NT2/D1 (cell line): ENCODE measurements around the gene RIC3.

Experiments used
- DNase-seq: peaks from one replicate; pipeline ENCODE4 v3.0.0-alpha.2; 2011; ENCODE audit warnings: low read depth, low spot score
- H3K27me3 ChIP-seq: 2 replicates; pipeline ENCODE4 v1.6.0; 2011; ENCODE audit warnings: mild to moderate bottlenecking; ENCODE audit not compliant: insufficient read length, insufficient read depth
- H3K36me3 ChIP-seq: 2 replicates; pipeline ENCODE4 v1.6.1; 2011; ENCODE audit warnings: mild to moderate bottlenecking, low read length, mixed read lengths; ENCODE audit not compliant: insufficient read depth, insufficient read length
- H3K4me1 ChIP-seq: 2 replicates; pipeline ENCODE4 v1.5.1; 2011; ENCODE audit not compliant: insufficient read depth, insufficient read length
- H3K4me3 ChIP-seq: 2 replicates; pipeline ENCODE4 v1.5.1; 2011; ENCODE audit warnings: low read depth; ENCODE audit not compliant: insufficient read length
- H3K9ac ChIP-seq: 2 replicates; pipeline ENCODE4 v1.6.0; 2011; ENCODE audit warnings: low read depth; ENCODE audit not compliant: insufficient read length
- H3K9me3 ChIP-seq: 2 replicates; pipeline ENCODE4 v1.5.1; 2011; ENCODE audit warnings: mild to moderate bottlenecking, low read length; ENCODE audit not compliant: insufficient read depth
- SUZ12 ChIP-seq: IDR thresholded peaks from 2 replicates; pipeline ENCODE4 v1.6.1; 2011; ENCODE audit not compliant: insufficient read length, insufficient read depth; ENCODE audit errors: extremely low read depth
- YY1 ChIP-seq: IDR thresholded peaks from 2 replicates; pipeline ENCODE4 v1.6.1; 2011; ENCODE audit not compliant: insufficient read length, insufficient read depth
- ZNF274 ChIP-seq: IDR thresholded peaks from 2 replicates; pipeline ENCODE4 v1.6.1; 2011; ENCODE audit warnings: mild to moderate bottlenecking, low read depth, low read length

RIC3 gene

DNA sequence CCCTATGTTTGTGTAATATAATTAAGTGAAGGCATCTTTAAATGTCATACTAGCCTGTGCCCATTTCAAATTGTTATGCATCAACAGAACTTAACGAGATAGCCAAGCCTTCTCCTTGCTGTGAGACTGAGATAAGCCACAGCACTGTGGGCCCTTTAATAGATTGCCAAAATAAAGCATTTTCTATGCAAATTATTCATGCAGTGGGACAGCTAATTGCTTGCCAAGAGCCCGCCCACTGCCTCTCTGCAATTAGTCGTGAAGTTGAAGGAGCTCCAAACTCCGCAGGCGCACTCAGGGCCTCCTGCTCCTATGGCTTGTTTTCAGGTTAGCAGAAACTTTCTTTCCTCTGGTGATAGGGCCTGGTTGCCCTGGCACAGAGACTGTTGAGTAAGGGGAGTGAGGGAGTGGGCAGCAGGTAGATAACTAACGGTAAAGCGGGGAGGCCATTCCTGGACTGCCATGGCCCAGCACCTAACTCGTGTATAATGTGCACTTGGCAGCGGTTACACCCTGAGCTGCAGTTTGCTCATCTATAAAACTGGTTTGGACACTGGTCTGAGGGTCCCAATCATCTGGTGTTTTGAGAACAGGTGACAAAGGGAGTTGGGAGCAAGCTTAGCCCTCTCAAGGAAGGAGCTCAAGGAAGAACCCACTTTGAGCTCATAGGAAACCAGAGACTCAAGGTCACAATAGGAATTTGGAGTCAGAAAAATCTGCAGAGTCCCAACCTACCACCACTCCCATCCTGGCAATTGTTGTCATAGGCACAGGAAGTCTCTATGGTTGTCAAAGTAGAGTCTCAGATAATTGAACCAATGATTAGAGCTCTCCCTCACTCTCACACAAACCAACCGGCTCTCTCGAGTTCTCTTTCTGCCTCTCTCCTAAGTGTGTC, 33.9 kb upstream of the RIC3 start:
- H3K4me1 ChIP-seq = no peaks in the 10 kb centered on the region
- TF ChIP-seq ZNF274 (no peak), YY1 (no peak), SUZ12 (no peak)
- H3K9me3 ChIP-seq = no peaks in the 10 kb centered on the region
- no peaks in the 10 kb centered on the region for H3K27me3 ChIP-seq
- H3K4me3 ChIP-seq = no peak overlapping the region
- no peaks in the 10 kb centered on the region for H3K36me3 ChIP-seq
- DNase-seq = no peak
- H3K9ac ChIP-seq = no peak overlapping the region

DNA sequence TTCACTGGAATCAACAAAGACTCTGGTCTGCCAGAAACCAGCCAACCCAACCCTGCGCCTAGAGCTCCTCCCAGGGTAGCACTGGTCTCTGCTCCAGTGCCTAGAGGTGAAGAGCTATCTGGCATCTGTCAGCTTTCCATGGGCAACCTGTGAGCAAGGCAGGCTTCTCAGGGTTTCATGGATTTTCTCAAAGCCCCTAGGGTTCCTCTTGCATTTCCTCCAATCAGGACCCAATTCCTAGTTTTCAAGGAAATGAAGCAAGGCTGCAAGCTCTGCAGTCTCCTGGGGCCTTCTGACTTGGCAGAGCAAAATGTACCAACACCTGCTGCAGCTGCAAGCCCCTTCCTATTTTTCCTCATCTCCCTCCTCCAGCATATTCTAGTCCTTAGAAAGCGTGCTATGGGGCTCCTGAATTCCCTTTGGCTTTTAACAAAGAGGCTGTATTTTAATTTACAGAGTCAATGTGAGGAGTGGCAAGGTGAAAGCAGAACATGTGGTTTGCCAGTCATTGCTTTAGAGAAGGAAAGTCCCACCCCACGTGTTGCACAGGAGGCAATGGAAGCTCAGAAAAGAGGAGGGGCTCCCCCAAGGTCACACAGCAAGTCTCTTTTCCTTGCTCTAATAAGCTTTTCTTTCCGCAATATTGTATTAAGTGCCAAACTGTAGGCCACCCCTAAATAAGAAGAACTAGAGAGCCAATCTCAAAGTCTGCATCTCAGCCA, 33.0 kb upstream of the RIC3 start:
- Histone ChIP-seq H3K4me1 (no peaks in the 10 kb centered on the region), H3K9ac (no peak overlapping the region), H3K27me3 (no peaks in the 10 kb centered on the region), H3K9me3 (no peaks in the 10 kb centered on the region), H3K36me3 (no peaks in the 10 kb centered on the region), H3K4me3 (no peak overlapping the region)
- DNase-seq = no peak
- TF ChIP-seq ZNF274 (no peak), YY1 (no peak), SUZ12 (no peak)

DNA sequence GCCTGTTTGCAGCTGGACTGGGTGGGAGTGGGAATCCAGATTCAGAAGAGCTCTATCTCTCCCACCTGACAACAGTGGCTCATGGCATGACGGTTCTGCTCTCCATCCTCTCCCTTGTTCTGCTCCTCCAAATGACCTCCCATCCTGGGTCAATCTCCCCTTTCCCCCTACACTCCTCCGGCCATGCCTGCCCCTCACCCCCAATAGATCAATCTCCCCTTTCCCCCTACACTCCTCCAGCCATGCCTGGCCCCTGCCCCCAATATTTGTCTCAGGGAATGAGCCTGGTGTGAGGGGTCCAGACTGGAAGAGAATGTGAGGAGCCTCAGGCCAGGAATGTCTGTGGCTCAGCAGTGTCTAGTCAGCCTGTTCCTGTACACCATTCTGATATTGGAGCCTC, 30.9 kb upstream of the RIC3 start:
- H3K36me3 ChIP-seq = no peaks in the 10 kb centered on the region
- no peak overlapping the region for H3K9ac ChIP-seq
- H3K4me1 ChIP-seq = no peaks in the 10 kb centered on the region
- TF ChIP-seq SUZ12 (no peak), YY1 (no peak), ZNF274 (no peak)
- DNase-seq = no peak
- no peak overlapping the region for H3K4me3 ChIP-seq
- H3K9me3 ChIP-seq = no peaks in the 10 kb centered on the region
- H3K27me3 ChIP-seq = no peaks in the 10 kb centered on the region

DNA sequence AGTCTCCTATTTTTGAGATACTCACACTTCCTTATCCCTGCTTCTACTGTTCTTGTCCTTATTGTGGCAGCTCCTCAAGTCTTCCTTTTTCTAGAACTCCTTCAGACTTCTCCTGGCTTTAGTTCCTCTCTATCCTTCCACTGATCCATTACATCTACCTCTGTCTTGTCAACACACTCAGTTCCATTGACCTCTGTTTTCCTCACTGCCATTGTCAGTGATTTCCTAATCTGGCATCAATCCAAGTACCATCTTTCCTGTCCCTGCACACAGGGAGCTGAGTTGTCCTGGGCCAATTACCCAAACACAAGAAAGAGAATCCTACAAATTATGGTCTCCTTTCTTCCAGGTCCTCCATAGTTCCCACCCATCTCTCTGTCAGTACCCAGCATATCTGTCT, 27.9 kb upstream of the RIC3 start:
- Histone ChIP-seq H3K36me3 (no peaks in the 10 kb centered on the region), H3K4me3 (no peak overlapping the region), H3K9me3 (no peaks in the 10 kb centered on the region), H3K4me1 (peaks cover 5% of the 10 kb centered on the region), H3K9ac (no peak overlapping the region), H3K27me3 (no peaks in the 10 kb centered on the region)
- no peak for TF ChIP-seq YY1
- no peak for TF ChIP-seq ZNF274
- TF ChIP-seq SUZ12 = no peak
- DNase-seq = no peak

DNA sequence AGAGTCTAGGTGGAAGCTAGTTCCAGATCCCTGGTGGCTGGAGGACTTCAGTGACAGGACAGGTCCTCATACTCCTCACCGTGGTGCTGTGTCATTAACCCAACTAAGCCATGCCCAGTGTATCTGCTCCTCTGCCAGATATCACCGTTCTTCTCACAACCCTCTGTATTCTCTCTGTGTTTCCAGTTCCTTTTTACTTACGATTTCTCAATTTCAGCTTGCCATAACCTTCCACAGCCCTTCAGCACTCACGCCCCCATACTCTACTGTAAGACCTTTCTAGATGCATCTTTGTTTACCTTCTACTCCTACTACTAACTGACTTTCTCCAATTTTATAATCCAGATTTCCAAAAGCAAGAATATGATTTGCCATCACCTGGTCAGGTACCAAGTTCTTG, 26.1 kb upstream of the RIC3 start:
- Histone ChIP-seq H3K9ac (no peak overlapping the region), H3K27me3 (no peaks in the 10 kb centered on the region), H3K4me3 (no peak overlapping the region), H3K36me3 (no peaks in the 10 kb centered on the region), H3K9me3 (no peaks in the 10 kb centered on the region), H3K4me1 (peaks cover 5% of the 10 kb centered on the region)
- no peak for DNase-seq
- no peak for TF ChIP-seq ZNF274
- no peak for TF ChIP-seq YY1
- TF ChIP-seq SUZ12 = no peak

DNA sequence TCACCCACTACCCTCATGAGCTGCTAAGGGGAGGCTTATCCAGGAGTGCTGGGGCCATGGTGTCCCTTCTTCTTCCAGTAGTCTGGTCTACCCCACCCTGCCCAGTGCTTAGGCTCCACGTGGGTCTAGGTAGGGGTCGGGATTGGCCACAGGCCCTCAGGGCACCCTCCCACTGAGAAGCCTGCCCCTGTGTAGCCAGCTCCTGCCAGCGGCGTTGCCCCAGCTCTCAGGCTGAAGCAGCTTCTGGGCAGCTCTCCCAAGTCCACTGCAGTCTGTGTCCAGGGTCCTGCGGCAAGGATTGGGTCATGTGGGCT, 24.0 kb upstream of the RIC3 start:
- no peaks in the 10 kb centered on the region for H3K27me3 ChIP-seq
- DNase-seq = no peak
- no peaks in the 10 kb centered on the region for H3K9me3 ChIP-seq
- TF ChIP-seq YY1 (no peak), ZNF274 (no peak), SUZ12 (no peak)
- no peak overlapping the region for H3K4me3 ChIP-seq
- no peaks in the 10 kb centered on the region for H3K36me3 ChIP-seq
- no peak overlapping the region for H3K9ac ChIP-seq
- H3K4me1 ChIP-seq = peaks cover 5% of the 10 kb centered on the region

DNA sequence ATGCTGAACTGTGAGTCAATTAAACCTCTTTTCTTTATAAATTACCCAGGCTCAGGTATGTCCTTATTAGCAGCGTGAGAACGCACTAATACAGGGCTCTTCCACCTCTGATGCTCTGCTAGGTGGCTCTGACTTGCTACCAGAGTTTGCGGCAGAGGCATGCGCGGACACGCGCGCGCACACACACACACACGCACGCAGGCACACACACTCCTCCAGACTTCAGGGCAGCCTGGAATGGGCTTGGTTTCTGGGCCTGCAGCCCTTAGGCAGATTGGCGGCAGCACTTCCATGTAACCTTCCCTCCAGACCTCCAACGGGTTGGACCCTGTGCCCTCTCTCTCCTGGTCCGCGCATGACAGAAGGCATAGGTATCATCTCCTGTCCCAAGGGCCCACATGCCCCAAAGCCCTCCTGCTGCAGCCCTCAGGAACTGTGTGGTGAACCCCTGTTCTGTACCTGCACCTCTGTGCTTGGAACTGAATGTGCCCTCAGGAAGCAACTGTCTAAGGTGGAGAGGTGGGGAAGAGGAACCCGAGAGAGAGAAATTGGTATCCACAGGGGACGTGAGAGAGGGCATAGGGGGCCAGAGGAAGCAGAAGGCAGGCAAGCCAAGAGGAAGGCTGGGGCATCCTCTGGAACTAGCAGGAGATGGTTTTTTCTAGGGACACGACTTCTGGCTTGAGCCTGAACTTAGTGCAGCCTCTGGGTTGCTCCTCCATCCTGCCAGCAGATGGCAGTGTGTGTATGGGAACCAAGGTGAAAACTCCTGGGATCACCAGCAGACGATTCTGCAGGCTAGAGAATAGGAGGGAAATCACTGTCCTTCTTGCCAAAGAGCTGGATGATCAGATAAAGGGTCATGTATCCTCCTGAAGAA, 23.4 kb upstream of the RIC3 start:
- H3K36me3 ChIP-seq = no peaks in the 10 kb centered on the region
- peak; percentile 78 for DNase-seq
- H3K4me1 ChIP-seq = peaks cover 5% of the 10 kb centered on the region
- no peaks in the 10 kb centered on the region for H3K27me3 ChIP-seq
- TF ChIP-seq SUZ12 (no peak), YY1 (no peak), ZNF274 (no peak)
- H3K9ac ChIP-seq = no peak overlapping the region
- no peak overlapping the region for H3K4me3 ChIP-seq
- H3K9me3 ChIP-seq = no peaks in the 10 kb centered on the region
